ENCODE measurements around the gene SLC8A3. TPM values are rescaled to one million over a fixed set of nuclear protein-coding genes. Genes with fewer than 3 reads are reported as not detected.

The SLC8A3 gene
- polyA plus RNA-seq, 3 donors = 0.01 TPM; not detected in 2

DNA sequence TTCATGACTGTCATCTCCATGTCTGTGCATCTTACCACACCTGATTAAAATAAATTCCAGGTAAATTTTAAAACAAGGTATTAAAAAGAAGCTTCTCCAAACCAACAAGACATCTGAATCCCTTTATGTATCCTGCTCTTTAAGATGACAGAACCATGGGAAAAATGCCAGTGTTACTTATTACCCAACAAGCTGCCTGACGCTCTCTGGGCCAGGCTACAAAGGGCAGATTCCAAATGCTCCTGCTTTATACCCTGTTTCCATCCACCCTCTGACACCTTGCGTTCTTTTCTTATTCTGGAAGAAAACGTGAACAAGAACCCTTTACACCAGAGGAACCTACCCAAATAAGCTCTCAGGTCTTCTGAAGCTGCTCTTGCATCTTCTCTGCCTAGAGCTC, 70.7 kb downstream of the SLC8A3 start:
- TF ChIP-seq CTCF (IDR thresholded peaks at IDR 0.05) = no peak
- no peak overlapping the region for H2AFZ ChIP-seq (ENCODE audit: insufficient read depth, low read depth, low read length, poor library complexity, severe bottlenecking)
- no peaks in the 10 kb centered on the region for H3K4me1 Mint-ChIP-seq
- H3K4me3 Mint-ChIP-seq = no peak overlapping the region
- no peaks in the 10 kb centered on the region for H3K9me3 Mint-ChIP-seq
- H3K27ac Mint-ChIP-seq = peak overlapping the region in 1 of 7 donors; percentile 26
- no peak overlapping the region for H3K27ac ChIP-seq (ENCODE audit: low read depth in 1 of 2, low read length in 2 of 2)
- H3K36me3 Mint-ChIP-seq = no peaks in the 10 kb centered on the region
- intact Hi-C loops (cut with micrococcal nuclease) = no loop called here
- DNase-seq = no peak
- H3K4me2 ChIP-seq (replicated peaks; ENCODE audit: extremely low read depth, low read length, poor library complexity, severe bottlenecking) = no peak overlapping the region
- no peaks in the 10 kb centered on the region for H3K4me1 ChIP-seq (ENCODE audit: control insufficient read depth in 1 of 2, insufficient read depth in 2 of 2, low read length in 2 of 2)
- no peaks in the 10 kb centered on the region for H3K79me2 ChIP-seq (ENCODE audit: insufficient read depth, low read length)
- H4K20me1 ChIP-seq (ENCODE audit: insufficient read depth, low read length) = no peaks in the 10 kb centered on the region
- H3K27me3 ChIP-seq (ENCODE audit: control insufficient read depth in 2 of 2, insufficient read depth in 2 of 2, low read length in 2 of 2) = no peaks in the 10 kb centered on the region
- H3K4me3 ChIP-seq (replicated peaks in 1 of 3; ENCODE audit: low read depth in 2 of 3, low read length in 3 of 3) = no peak overlapping the region
- peaks cover 0 to 4% (median 1%) of the 10 kb centered on the region in 3 donors for H3K27me3 Mint-ChIP-seq (ENCODE audit: low read depth in 3 of 3)
- 92% methylated on average over 3 of the region's 3 CpGs for WGBS (ENCODE audit: insufficient coverage)
- H3K36me3 ChIP-seq (replicated peaks in 1 of 2; ENCODE audit: control insufficient read depth in 1 of 2, insufficient read depth in 2 of 2, low read length in 2 of 2) = no peaks in the 10 kb centered on the region
- H3K9me3 ChIP-seq (replicated peaks in 1 of 2; ENCODE audit: control insufficient read depth in 1 of 2, insufficient read depth in 1 of 2, low read length in 2 of 2) = no peaks in the 10 kb centered on the region
- no peak overlapping the region for H3K9ac ChIP-seq (ENCODE audit: insufficient read depth, low read length, poor library complexity, severe bottlenecking)

GRCh38 chr14:70116278-70116677, 72.5 kb downstream of the SLC8A3 start:
- WGBS (ENCODE audit: insufficient coverage) = 38% methylated on average over 2 of the region's 5 CpGs
- Histone ChIP-seq H3K27ac (ENCODE audit: low read depth in 1 of 2, low read length in 2 of 2) (no peak overlapping the region), H4K20me1 (ENCODE audit: insufficient read depth, low read length) (no peaks in the 10 kb centered on the region), H3K79me2 (ENCODE audit: insufficient read depth, low read length) (no peaks in the 10 kb centered on the region), H3K4me3 (replicated peaks in 1 of 3; ENCODE audit: low read depth in 2 of 3, low read length in 3 of 3) (no peak overlapping the region), H3K9ac (ENCODE audit: insufficient read depth, low read length, poor library complexity, severe bottlenecking) (no peak overlapping the region), H3K36me3 (replicated peaks in 1 of 2; ENCODE audit: control insufficient read depth in 1 of 2, insufficient read depth in 2 of 2, low read length in 2 of 2) (no peaks in the 10 kb centered on the region), H3K4me2 (replicated peaks; ENCODE audit: extremely low read depth, low read length, poor library complexity, severe bottlenecking) (no peak overlapping the region), H3K4me1 (ENCODE audit: control insufficient read depth in 1 of 2, insufficient read depth in 2 of 2, low read length in 2 of 2) (no peaks in the 10 kb centered on the region), H2AFZ (ENCODE audit: insufficient read depth, low read depth, low read length, poor library complexity, severe bottlenecking) (no peak overlapping the region), H3K27me3 (ENCODE audit: control insufficient read depth in 2 of 2, insufficient read depth in 2 of 2, low read length in 2 of 2) (no peaks in the 10 kb centered on the region), H3K9me3 (replicated peaks in 1 of 2; ENCODE audit: control insufficient read depth in 1 of 2, insufficient read depth in 1 of 2, low read length in 2 of 2) (no peaks in the 10 kb centered on the region)
- no peak for TF ChIP-seq CTCF (IDR thresholded peaks at IDR 0.05)
- no peaks in the 10 kb centered on the region for H3K36me3 Mint-ChIP-seq
- DNase-seq = no peak
- H3K4me1 Mint-ChIP-seq = no peaks in the 10 kb centered on the region
- H3K27ac Mint-ChIP-seq = no peak overlapping the region
- no peak overlapping the region for H3K4me3 Mint-ChIP-seq
- intact Hi-C loops (cut with micrococcal nuclease) = no loop called here
- H3K27me3 Mint-ChIP-seq (ENCODE audit: low read depth in 3 of 3) = peaks cover 0 to 6% (median 2%) of the 10 kb centered on the region in 3 donors
- no peaks in the 10 kb centered on the region for H3K9me3 Mint-ChIP-seq

Measured in CD14-positive monocyte (primary cell).